ENCODE results near the gene MARK2. TPM values are rescaled to one million over a fixed set of nuclear protein-coding genes. Genes with fewer than 3 reads are reported as not detected.

MARK2 gene
- total and polyA plus RNA-seq, 2 of the 8 experiments (the other 6 are each of a cell fraction or from before 2014, with no cell fraction given), result 19.3 to 58.5 TPM

DNA sequence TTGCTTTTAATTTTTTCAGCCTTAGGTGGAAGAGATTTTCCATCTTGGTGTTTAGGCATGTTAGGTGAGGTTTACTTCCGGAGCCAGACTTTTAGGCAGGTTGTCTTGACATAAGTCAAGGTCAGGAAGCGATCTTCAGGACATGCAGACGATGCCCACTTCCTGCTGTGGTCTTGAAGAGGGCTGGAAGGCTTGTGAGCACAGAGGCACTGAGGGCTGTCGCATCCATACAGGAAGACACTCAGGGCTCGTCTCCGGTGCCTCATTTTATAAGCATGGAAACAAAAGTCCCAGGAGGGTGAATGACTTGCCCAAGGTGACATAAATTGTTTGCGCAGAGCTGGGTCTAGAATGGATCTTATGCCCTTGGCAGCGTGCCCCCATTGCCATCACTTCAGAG is 30.8 kb downstream of the MARK2 start:
- H3K23me2 ChIP-seq (ENCODE audit: low read depth, low read length), result no peaks in the 10 kb centered on the region
- no peaks in the 10 kb centered on the region for H3K27me3 ChIP-seq (replicated peaks in 1 of 4; ENCODE audit: control insufficient read depth in 3 of 4, extremely low read depth in 1 of 4, insufficient read depth in 3 of 4, low read length in 3 of 4)
- no peak overlapping the region for H2BK12ac ChIP-seq (ENCODE audit: low read depth, low read length)
- no peak overlapping the region for H4K5ac ChIP-seq (ENCODE audit: insufficient read length, low read depth, low read length)
- peaks cover 16 to 44% of the 10 kb centered on the region in 2 experiments for H4K20me1 ChIP-seq (replicated peaks in 1 of 2; ENCODE audit: control insufficient read depth in 1 of 2, insufficient read depth in 2 of 2, low read length in 2 of 2)
- POLR2A ChIA-PET (ENCODE audit: partially characterized antibody), result interaction anchor here (1.1 to 1.4 kb wide), 3 partner anchors 9 to 40 kb away, joined by 3 to 4 read pairs (median 4); no protein-coding TSS in a partner anchor
- H2AFZ ChIP-seq (ENCODE audit: low read length), result no peak overlapping the region
- H3K27ac ChIP-seq (ENCODE audit: low read depth, low read length), result no peak overlapping the region
- peaks cover 9 to 93% of the 10 kb centered on the region in 2 experiments; a peak in 3 of 4 replicates for H3K79me2 ChIP-seq (ENCODE audit: control insufficient read depth in 1 of 2, insufficient read depth in 2 of 2, low read length in 2 of 2)
- no peak overlapping the region for H4K91ac ChIP-seq (replicated peaks; ENCODE audit: insufficient read length, low read length)
- H3K79me1 ChIP-seq (ENCODE audit: low read depth, low read length), result peaks cover 10% of the 10 kb centered on the region
- CTCF ChIA-PET (ENCODE audit: partially characterized antibody), result interaction anchor here (1.5 to 2.4 kb wide), 4 partner anchors 25 to 40 kb away, joined by 4 to 33 read pairs (median 8); partner anchors contain the start of gene MARK2
- H3K23ac ChIP-seq (ENCODE audit: insufficient read length), result no peak overlapping the region
- H4K8ac ChIP-seq (ENCODE audit: extremely low read depth, insufficient read depth, low read length), result no peak overlapping the region
- no peak overlapping the region for H3K14ac ChIP-seq (ENCODE audit: insufficient read length)
- DNase-seq (ENCODE audit: low read depth in 1 of 2, low spot score in 2 of 2), result no peak
- H3K4me1 ChIP-seq (replicated peaks in 1 of 4; ENCODE audit: control insufficient read depth in 3 of 4, insufficient read depth in 4 of 4, low read length in 3 of 4), result peaks cover 4 to 25% (median 8%) of the 10 kb centered on the region in 4 experiments
- H3K4me3 ChIP-seq (ENCODE audit: extremely low read depth in 1 of 4, insufficient read depth in 2 of 4, low read depth in 3 of 4, low read length in 4 of 4), result no peak overlapping the region
- WGBS, 2 experiments (ENCODE audit: extremely low coverage in 1 of 2, insufficient coverage in 1 of 2, insufficient read length in 1 of 2, insufficient replicate concordance in 2 of 2, low coverage in 1 of 2, low lambda C conversion rate in 2 of 2, missing lambda C conversion rate in 1 of 2), result 90% methylated on average over 8 of the region's 8 CpGs; no CpG with 5 or more reads in 1 of the 2 experiments
- H3K4ac ChIP-seq (replicated peaks; ENCODE audit: insufficient read length, low read depth, low read length), result no peak overlapping the region
- H3K4me2 ChIP-seq (ENCODE audit: insufficient read depth in 1 of 2, low read depth in 2 of 2, low read length in 2 of 2), result no peak overlapping the region
- H3K36me3 ChIP-seq (ENCODE audit: control insufficient read depth in 2 of 4, insufficient read depth in 4 of 4, low read length in 3 of 4), result no peaks in the 10 kb centered on the region
- no peak overlapping the region for H2AK5ac ChIP-seq (ENCODE audit: low read depth, low read length)
- H2BK20ac ChIP-seq (ENCODE audit: low read length), result no peak overlapping the region
- no peak overlapping the region for H2BK15ac ChIP-seq (ENCODE audit: low read length)
- no peak overlapping the region for H2BK120ac ChIP-seq (replicated peaks; ENCODE audit: low read depth, low read length)
- FAIRE-seq, result no peak
- H3K9me3 ChIP-seq (ENCODE audit: insufficient read depth in 2 of 2, low read depth in 1 of 2, low read length in 1 of 2), result no peaks in the 10 kb centered on the region
- 0 out of 2 replicates have a peak overlapping the region, but pooled peaks have one; percentile 30 for H2BK5ac ChIP-seq (ENCODE audit: low read depth, low read length)
- 0 out of 2 replicates have a peak overlapping the region, but pooled peaks have one; percentile 24 for H3K18ac ChIP-seq (ENCODE audit: extremely low read depth, low read length)
- H3K9ac ChIP-seq (replicated peaks in 1 of 4; ENCODE audit: extremely low read depth in 1 of 4, low read depth in 3 of 4, low read length in 3 of 4), result no peak overlapping the region
- H3K56ac ChIP-seq (replicated peaks; ENCODE audit: insufficient read length, low read depth, low read length), result no peak overlapping the region
- TF ChIP-seq HDAC2 (IDR thresholded peaks at IDR 0.05; ENCODE audit: borderline replicate concordance in 1 of 2, low read depth in 2 of 2, low read length in 2 of 2) (no peak), KDM4A (IDR thresholded peaks at IDR 0.05; ENCODE audit: low read depth, low read length, severe bottlenecking) (no peak), CTBP2 (IDR thresholded peaks at IDR 0.05; ENCODE audit: borderline replicate concordance, insufficient read depth, insufficient read length, low read length) (no peak), JUN (IDR thresholded peaks at IDR 0.05; ENCODE audit: low read depth, low read length) (no peak), SIRT6 (IDR thresholded peaks at IDR 0.05; ENCODE audit: low read length) (no peak), EP300 (IDR thresholded peaks at IDR 0.05; ENCODE audit: borderline replicate concordance in 1 of 2, low read depth in 2 of 2, low read length in 2 of 2) (no peak), TBP (IDR thresholded peaks at IDR 0.05; ENCODE audit: low read depth, low read length) (no peak), SP1 (IDR thresholded peaks at IDR 0.05; ENCODE audit: low read depth, low read length) (no peak), SP4 (IDR thresholded peaks at IDR 0.05; ENCODE audit: low read length) (no peak), SAP30 (IDR thresholded peaks at IDR 0.05; ENCODE audit: insufficient read depth, insufficient replicate concordance, low read length) (no peak), ASH2L (IDR thresholded peaks at IDR 0.05; ENCODE audit: low read length) (no peak)
- TF ChIP-seq, protein P1, sequence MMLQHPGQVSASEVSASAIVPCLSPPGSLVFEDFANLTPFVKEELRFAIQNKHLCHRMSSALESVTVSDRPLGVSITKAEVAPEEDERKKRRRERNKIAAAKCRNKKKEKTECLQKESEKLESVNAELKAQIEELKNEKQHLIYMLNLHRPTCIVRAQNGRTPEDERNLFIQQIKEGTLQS (IDR thresholded peaks at IDR 0.05; ENCODE audit: insufficient read depth, low read depth, low read length), result no peak
